HG02759 (cell line): ENCODE results near the gene CITED1.

Source experiments
- ATAC-seq: cut with Tn5 transposase; IDR thresholded peaks from one replicate; pipeline ENCODE4 v1.9.1; 2021; ENCODE audit warnings: mild to moderate bottlenecking, moderate library complexity; ENCODE audit not compliant: unreplicated experiment

CITED1 gene

GRCh38 chrX:72271091-72271788 is 34.5 kb downstream of the CITED1 start:
- no peak for ATAC-seq

- no peak for ATAC-seq
These were observed 35.3 kb downstream of the CITED1 start for GRCh38 chrX:72270316-72270866.

GRCh38 chrX:72269671-72270251 is 36.0 kb downstream of the CITED1 start:
- no peak for ATAC-seq

GRCh38 chrX:72268597-72269365 is 36.9 kb downstream of the CITED1 start:
- ATAC-seq = no peak

GRCh38 chrX:72265263-72265662 is 40.5 kb downstream of the CITED1 start:
- no peak for ATAC-seq

GRCh38 chrX:72262077-72262476 is 43.6 kb downstream of the CITED1 start:
- ATAC-seq = no peak

- ATAC-seq = no peak
These were observed 45.3 kb downstream of the CITED1 start for GRCh38 chrX:72260448-72260847.

GRCh38 chrX:72258174-72258573 is 47.5 kb downstream of the CITED1 start:
- ATAC-seq = no peak

- no peak for ATAC-seq
These were observed 49.9 kb downstream of the CITED1 start for GRCh38 chrX:72255864-72256263.

- no peak for ATAC-seq
These were observed 50.3 kb downstream of the CITED1 start for GRCh38 chrX:72255445-72255844.

GRCh38 chrX:72254816-72255215 is 50.9 kb downstream of the CITED1 start:
- ATAC-seq = no peak

GRCh38 chrX:72253686-72254085 is 52.0 kb downstream of the CITED1 start:
- no peak for ATAC-seq
